H1 (cell line): ENCODE measurements around the gene TTYH2. TPM values are rescaled to one million over a fixed set of nuclear protein-coding genes. Genes with fewer than 3 reads are reported as not detected.

ENCODE experiments used
- CTCF ChIA-PET: fragments of 300-600 bp; sonication (Branson Sonifier 250); formaldehyde crosslinking; loops from one replicate; lab custom pipeline; 2021; ENCODE audit not compliant: partially characterized antibody; lab: Charles Lee
- POLR2A ChIA-PET: fragments of 300-600 bp; sonication (Branson Sonifier 250); formaldehyde crosslinking; loops from one replicate; lab custom pipeline; 2021; ENCODE audit warnings: inconsistent platforms; ENCODE audit not compliant: partially characterized antibody; lab: Charles Lee
- DNase-seq, 2 experiments: peaks; one replicate each; pipeline versions ENCODE4 v3.0.0 to v3.0.0-alpha.2; 2010 to 2022; ENCODE audit warnings: low spot score in 2 of 2, low read depth in 1 of 2, mixed read lengths in 1 of 2
- FAIRE-seq: peaks from 2 replicates; lab custom pipeline; 2011; peaks lifted over from hg19 to GRCh38; lab: Jason Lieb, UNC
- H2AFZ ChIP-seq: 2 replicates; pipeline ENCODE4 v1.8.1; 2012; ENCODE audit warnings: low read length, inconsistent platforms
- H2AK5ac ChIP-seq: 2 replicates; pipeline ENCODE4 v1.6.1; 2013; ENCODE audit warnings: low read depth, low read length
- H2BK120ac ChIP-seq: replicated peaks from 2 replicates; pipeline ENCODE3; 2013; ENCODE audit warnings: low read depth, low read length, inconsistent platforms
- H2BK12ac ChIP-seq: 2 replicates; pipeline ENCODE4 v1.6.1; 2013; ENCODE audit warnings: low read depth, low read length
- H2BK15ac ChIP-seq: 2 replicates; pipeline ENCODE4 v1.6.1; 2013; ENCODE audit warnings: low read length
- H2BK20ac ChIP-seq: 2 replicates; pipeline ENCODE4 v1.6.1; 2013; ENCODE audit warnings: low read length
- H2BK5ac ChIP-seq: 2 replicates; pipeline ENCODE4 v1.6.1; 2013; ENCODE audit warnings: low read depth, low read length
- H3K14ac ChIP-seq: 2 replicates; pipeline ENCODE4 v1.6.1; 2013; ENCODE audit warnings: inconsistent platforms; ENCODE audit not compliant: insufficient read length
- H3K18ac ChIP-seq: 2 replicates; pipeline ENCODE4 v1.6.1; 2013; ENCODE audit warnings: low read length; ENCODE audit errors: extremely low read depth
- H3K23ac ChIP-seq: 2 replicates; pipeline ENCODE4 v1.6.1; 2013; ENCODE audit warnings: inconsistent platforms; ENCODE audit not compliant: insufficient read length
- H3K23me2 ChIP-seq: 2 replicates; pipeline ENCODE4 v1.6.1; 2013; ENCODE audit warnings: low read depth, low read length
- H3K27ac ChIP-seq: 2 replicates; pipeline ENCODE4 v1.6.1; 2011; ENCODE audit warnings: low read depth, low read length, inconsistent platforms
- H3K27me3 ChIP-seq, 4 experiments: replicated peaks in 1 of 4; 1 replicate in 1 of 4; 2 replicates in 3 of 4; pipeline versions ENCODE4 v1.6.1 to v1.8.1; 2011 to 2013; ENCODE audit warnings: low read length in 3 of 4, mild to moderate bottlenecking in 3 of 4, inconsistent platforms in 2 of 4, mixed read lengths in 2 of 4, moderate library complexity in 1 of 4; ENCODE audit not compliant: control insufficient read depth in 3 of 4, insufficient read depth in 3 of 4; ENCODE audit errors: extremely low read depth in 1 of 4
- H3K36me3 ChIP-seq, 4 experiments: 2 replicates each; pipeline versions ENCODE4 v1.6.1 to v1.8.1; 2011 to 2013; ENCODE audit warnings: mild to moderate bottlenecking in 4 of 4, low read length in 3 of 4, moderate library complexity in 2 of 4, control low read depth in 1 of 4, inconsistent platforms in 1 of 4; ENCODE audit not compliant: insufficient read depth in 4 of 4, control insufficient read depth in 2 of 4
- H3K4ac ChIP-seq: replicated peaks from 2 replicates; pipeline ENCODE3; 2013; ENCODE audit warnings: low read length, low read depth, mixed read lengths, inconsistent platforms; ENCODE audit not compliant: insufficient read length
- H3K4me1 ChIP-seq, 4 experiments: replicated peaks in 1 of 4; 1 replicate in 1 of 4; 2 replicates in 3 of 4; pipeline versions ENCODE4 v1.6.1 to v1.8.1; 2011 to 2013; ENCODE audit warnings: low read length in 3 of 4, inconsistent platforms in 2 of 4, mixed read lengths in 1 of 4; ENCODE audit not compliant: insufficient read depth in 4 of 4, control insufficient read depth in 3 of 4
- H3K4me2 ChIP-seq, 2 experiments: 2 replicates each; pipeline versions ENCODE4 v1.6.1 to v1.8.1; 2011 to 2013; ENCODE audit warnings: low read depth in 2 of 2, low read length in 2 of 2, control low read depth in 1 of 2, inconsistent platforms in 1 of 2, mild to moderate bottlenecking in 1 of 2; ENCODE audit not compliant: insufficient read depth in 1 of 2
- H3K4me3 ChIP-seq, 4 experiments: fragments of 200-600, 300-600 bp in 1 of 4; sonication (generic), shearing (Covaris generic), sonication (Bioruptor Twin) in 1 of 4; 2 replicates each; pipeline versions ENCODE4 v1.5.1 to v1.8.1; 2011 to 2016; ENCODE audit warnings: low read length in 4 of 4, low read depth in 3 of 4, control low read depth in 2 of 4, inconsistent platforms in 2 of 4, mild to moderate bottlenecking in 2 of 4, mixed read lengths in 1 of 4, moderate library complexity in 1 of 4; ENCODE audit not compliant: insufficient read depth in 2 of 4; ENCODE audit errors: extremely low read depth in 1 of 4
- H3K56ac ChIP-seq: replicated peaks from 2 replicates; pipeline ENCODE3; 2013; ENCODE audit warnings: low read depth, mild to moderate bottlenecking, mixed read lengths, low read length, inconsistent platforms; ENCODE audit not compliant: insufficient read length
- H3K79me1 ChIP-seq: 2 replicates; pipeline ENCODE4 v1.6.1; 2013; ENCODE audit warnings: low read depth, low read length, control low read depth
- H3K79me2 ChIP-seq, 2 experiments: 2 replicates each; pipeline versions ENCODE4 v1.6.1 to v1.8.1; 2012 to 2013; ENCODE audit warnings: low read length in 2 of 2, mild to moderate bottlenecking in 2 of 2, inconsistent platforms in 1 of 2; ENCODE audit not compliant: insufficient read depth in 2 of 2, control insufficient read depth in 1 of 2
- H3K9ac ChIP-seq, 4 experiments: replicated peaks in 1 of 4; 1 replicate in 1 of 4; 2 replicates in 3 of 4; pipeline versions ENCODE4 v1.6.1 to v1.8.1; 2011 to 2013; ENCODE audit warnings: low read depth in 3 of 4, low read length in 3 of 4, control low read depth in 2 of 4, mild to moderate bottlenecking in 2 of 4, moderate library complexity in 2 of 4, inconsistent platforms in 1 of 4; ENCODE audit errors: extremely low read depth in 1 of 4
- H3K9me3 ChIP-seq, 2 experiments: 2 replicates each; pipeline versions ENCODE4 v1.6.1 to v1.8.1; 2012 to 2013; ENCODE audit warnings: mild to moderate bottlenecking in 2 of 2, moderate library complexity in 2 of 2, control low read depth in 1 of 2, inconsistent platforms in 1 of 2, low read depth in 1 of 2, low read length in 1 of 2, mixed read lengths in 1 of 2; ENCODE audit not compliant: insufficient read depth in 2 of 2
- H4K20me1 ChIP-seq, 2 experiments: replicated peaks in 1 of 2; 2 replicates each; pipeline versions ENCODE3 to v1.8.1; 2011 to 2013; ENCODE audit warnings: inconsistent platforms in 2 of 2, low read length in 2 of 2, mild to moderate bottlenecking in 1 of 2; ENCODE audit not compliant: insufficient read depth in 2 of 2, control insufficient read depth in 1 of 2
- H4K5ac ChIP-seq: 2 replicates; pipeline ENCODE4 v1.6.1; 2013; ENCODE audit warnings: low read length, low read depth, mixed read lengths, inconsistent platforms; ENCODE audit not compliant: insufficient read length
- H4K8ac ChIP-seq: 2 replicates; pipeline ENCODE4 v1.8.0; 2013; ENCODE audit warnings: mild to moderate bottlenecking, moderate library complexity, low read length, inconsistent platforms; ENCODE audit not compliant: insufficient read depth; ENCODE audit errors: extremely low read depth
- H4K91ac ChIP-seq: replicated peaks from 2 replicates; pipeline ENCODE3; 2013; ENCODE audit warnings: low read length, mixed read lengths, inconsistent platforms; ENCODE audit not compliant: insufficient read length
- CEBPB ChIP-seq: IDR thresholded peaks from 2 replicates; pipeline ENCODE4 v1.6.1; 2012; ENCODE audit warnings: low read depth, low read length
- CTCF ChIP-seq, 3 experiments: IDR thresholded peaks; 1 replicate in 2 of 3; 2 replicates in 1 of 3; pipeline versions ENCODE4 v1.5.1 to v1.6.1; 2011; ENCODE audit warnings: low read length in 3 of 3, mild to moderate bottlenecking in 3 of 3, inconsistent platforms in 2 of 3, low read depth in 1 of 3, moderate library complexity in 1 of 3; ENCODE audit not compliant: insufficient read depth in 1 of 3; ENCODE audit errors: control extremely low read depth in 1 of 3
- RFX5 ChIP-seq: IDR thresholded peaks from 2 replicates; pipeline ENCODE4 v1.6.1; 2011; ENCODE audit warnings: low read depth, low read length, improper control_type of control experiment, borderline replicate concordance
- RXRA ChIP-seq: IDR thresholded peaks from 2 replicates; pipeline ENCODE4 v1.6.1; 2011; ENCODE audit warnings: low read depth, mild to moderate bottlenecking, low read length, moderate library complexity; ENCODE audit not compliant: insufficient read depth
- SRF ChIP-seq: IDR thresholded peaks from 2 replicates; pipeline ENCODE4 v1.6.1; 2011; ENCODE audit warnings: mild to moderate bottlenecking, low read depth, low read length, moderate library complexity
- TBP ChIP-seq: IDR thresholded peaks from 2 replicates; pipeline ENCODE4 v1.6.1; 2011; ENCODE audit warnings: low read depth, low read length, improper control_type of control experiment
- WGBS, 2 experiments: shearing (Covaris generic) in 1 of 2; methylation state at CpG; one replicate each; pipeline versions ENCODE4 v1.1.6 to v1.1.7; 2013 to 2015; ENCODE audit warnings: low lambda C conversion rate in 2 of 2, mixed read lengths in 2 of 2, inconsistent platforms in 1 of 2, low coverage in 1 of 2, missing lambda C conversion rate in 1 of 2; ENCODE audit not compliant: insufficient replicate concordance in 2 of 2, insufficient coverage in 1 of 2, insufficient read length in 1 of 2; ENCODE audit errors: extremely low coverage in 1 of 2, missing lambda C conversion rate in 1 of 2; 5-methylcytosine and 5-hydroxymethylcytosine counted together
- polyA plus RNA-seq, 7 experiments: library from polyadenylated mRNA; depleted of rRNA in 3 of 7; stranded (reverse) in 5 of 7; unstranded in 2 of 7; fragments of >200 nt in 5 of 7; fragments of 200-250 nt in 2 of 7; gene quantifications; 1 replicate in 5 of 7; 2 replicates in 1 of 7; 4 replicates in 1 of 7; pipeline versions ENCODE4 v1.2.1 to v1.2.3, GENCODE V29; 2011 to 2013; ENCODE audit warnings: missing spikeins in 2 of 7, mixed read lengths in 2 of 7
- total RNA-seq: library from RNA; stranded (reverse); fragmentation: NEBNext Ultra II Directional; extraction: Animal tissue kit (Norgen Biotek cat#: 25700); gene quantifications from 2 replicates; pipeline ENCODE4 v1.2.1, GENCODE V29; 2021

Gene TTYH2
- total and polyA plus RNA-seq, 2 of the 8 experiments (the other 6 are each of a cell fraction or from before 2014, with no cell fraction given), result 3.2 to 9.2 TPM

GRCh38 chr17:74164446-74165045 is 48.8 kb upstream of the TTYH2 start:
- no peaks in the 10 kb centered on the region for H3K9me3 ChIP-seq
- H4K5ac ChIP-seq, result no peak overlapping the region
- DNase-seq (no peak), FAIRE-seq (no peak)
- H3K4me1 ChIP-seq, result no peaks in the 10 kb centered on the region; a peak in 3 of 7 replicates
- ChIA-PET POLR2A (interaction anchor here (0.7 to 2.0 kb wide), 2 partner anchors 8 to 11 kb away, joined by 3 to 5 read pairs; no protein-coding TSS in a partner anchor), CTCF (interaction anchor here (0.7 to 3.2 kb wide), 9 partner anchors 11 to 454 kb away, joined by 3 to 14 read pairs (median 4); no protein-coding TSS in a partner anchor)
- no peak overlapping the region for H3K18ac ChIP-seq
- no peak overlapping the region for H4K8ac ChIP-seq
- 80% methylated on average over 9 of the region's 9 CpGs; no CpG with 5 or more reads in 1 of the 2 experiments for WGBS, 2 experiments
- H2BK120ac ChIP-seq, result no peak overlapping the region
- peaks cover 2% of the 10 kb centered on the region; the same call in 1 of the 2 replicates for H3K23me2 ChIP-seq
- no peak overlapping the region for H2BK12ac ChIP-seq
- H3K4me2 ChIP-seq, result no peak overlapping the region
- no peak overlapping the region for H2AK5ac ChIP-seq
- H4K20me1 ChIP-seq, result no peaks in the 10 kb centered on the region
- peak overlapping the region; percentile 27 for H4K91ac ChIP-seq
- H3K56ac ChIP-seq, result no peak overlapping the region
- no peaks in the 10 kb centered on the region for H3K79me2 ChIP-seq
- no peak overlapping the region for H3K4ac ChIP-seq
- H2BK20ac ChIP-seq, result 0 out of 2 replicates have a peak overlapping the region, but pooled peaks have one; percentile 32
- H2AFZ ChIP-seq, result no peak overlapping the region
- H3K9ac ChIP-seq, result no peak overlapping the region
- no peak overlapping the region for H3K4me3 ChIP-seq
- peak overlapping the region; percentile 81; the same call in 1 of the 2 replicates for H2BK15ac ChIP-seq
- H3K27me3 ChIP-seq, result no peaks in the 10 kb centered on the region
- H3K79me1 ChIP-seq, result no peaks in the 10 kb centered on the region
- no peak overlapping the region for H3K14ac ChIP-seq
- no peak overlapping the region for H3K23ac ChIP-seq
- no peaks in the 10 kb centered on the region for H3K36me3 ChIP-seq
- H3K27ac ChIP-seq, result no peak overlapping the region
- no peak for TF ChIP-seq CTCF (IDR thresholded peaks at IDR 0.05; ENCODE audit: control extremely low read depth in 1 of 3, insufficient read depth in 1 of 3, low read depth in 1 of 3, low read length in 3 of 3)
- no peak for TF ChIP-seq SRF
- TF ChIP-seq RXRA, result no peak
- no peak for TF ChIP-seq CEBPB
- TF ChIP-seq RFX5, result no peak
- TF ChIP-seq TBP, result no peak
- no peak overlapping the region for H2BK5ac ChIP-seq
